HepG2 (cell line): ENCODE measurements around the gene MSMO1. TPM values are rescaled to one million over a fixed set of nuclear protein-coding genes. Genes with fewer than 3 reads are reported as not detected.

ENCODE experiments used
- ATAC-seq: fragments of 200-7000 bp; cut with Tn5 transposase; 3 replicates; pipeline ENCODE4 v1.9.1; 2020; ENCODE audit warnings: mild to moderate bottlenecking, moderate library complexity
- BruUV-seq: library from RNA; stranded (reverse); fragments of 400-500 nt; replicated peaks from 2 replicates; lab custom pipeline; 2021; lab: Mats Ljungman, UMichigan
- CTCF ChIA-PET: fragments of 300-600 bp; formaldehyde crosslinking; extraction: SDS; loops from one replicate; lab custom pipeline; 2021; ENCODE audit warnings: low total read pairs, inconsistent platforms, low intra/inter-chr PET ratio; lab: Yijun Ruan, JAX
- POLR2A ChIA-PET: fragments of 350-600 bp; sonication (Branson Sonifier 250); formaldehyde crosslinking; loops from one replicate; lab custom pipeline; 2020; ENCODE audit warnings: antibody characterized with exemption, inconsistent platforms; lab: Yijun Ruan, JAX
- DNase-seq: peaks from one replicate; pipeline ENCODE4 v3.0.0-alpha.2; 2015; ENCODE audit warnings: low spot score
- FAIRE-seq: peaks from 3 replicates; lab custom pipeline; 2011; peaks lifted over from hg19 to GRCh38; lab: Jason Lieb, UNC
- H2AFZ ChIP-seq: one replicate; pipeline ENCODE4 v1.6.1; 2011; ENCODE audit warnings: low read length, inconsistent platforms
- H3K27ac ChIP-seq: fragments of 300-600 bp; 3 replicates; pipeline ENCODE4 v1.8.0; 2011; ENCODE audit warnings: mixed run types, mild to moderate bottlenecking, mixed read lengths, low read length, inconsistent platforms; ENCODE audit not compliant: insufficient read depth; ENCODE audit errors: extremely low read length
- H3K27me3 ChIP-seq, 2 experiments: fragments of 200-600 bp in 1 of 2; 2 replicates in 1 of 2; 3 replicates in 1 of 2; pipeline versions ENCODE4 v1.6.0 to v1.8.0; 2011; ENCODE audit warnings: low read length in 2 of 2, mild to moderate bottlenecking in 2 of 2, moderate library complexity in 2 of 2, inconsistent platforms in 1 of 2; ENCODE audit not compliant: insufficient read depth in 2 of 2, control insufficient read depth in 1 of 2
- H3K36me3 ChIP-seq, 2 experiments: fragments of 200-600 bp in 1 of 2; replicated peaks in 1 of 2; 2 replicates in 1 of 2; 3 replicates in 1 of 2; pipeline versions ENCODE4 v1.5.1 to v1.8.0; 2011; ENCODE audit warnings: low read length in 2 of 2, inconsistent platforms in 1 of 2; ENCODE audit not compliant: insufficient read depth in 2 of 2, control insufficient read depth in 1 of 2
- H3K4me1 ChIP-seq: 2 replicates; pipeline ENCODE4 v1.5.1; 2012; ENCODE audit warnings: low read length, inconsistent platforms; ENCODE audit not compliant: insufficient read depth
- H3K4me2 ChIP-seq: 2 replicates; pipeline ENCODE4 v1.6.0; 2011; ENCODE audit warnings: low read depth, low read length, inconsistent platforms
- H3K4me3 ChIP-seq, 3 experiments: fragments of 200-600 bp in 1 of 3; sonication (generic), shearing (Covaris generic) in 1 of 3; replicated peaks in 1 of 3; 2 replicates each; pipeline ENCODE4 v1.5.1; 2011 to 2016; ENCODE audit warnings: low read length in 3 of 3, inconsistent platforms in 2 of 3, low read depth in 2 of 3, mild to moderate bottlenecking in 2 of 3, control low read depth in 1 of 3, mixed read lengths in 1 of 3; ENCODE audit not compliant: insufficient read depth in 1 of 3
- H3K79me2 ChIP-seq: one replicate; pipeline ENCODE4 v1.6.1; 2011; ENCODE audit warnings: low read length, inconsistent platforms; ENCODE audit not compliant: insufficient read depth
- H3K9ac ChIP-seq: 2 replicates; pipeline ENCODE4 v1.6.0; 2011; ENCODE audit warnings: mild to moderate bottlenecking, low read depth, low read length, inconsistent platforms; ENCODE audit not compliant: insufficient read depth
- H3K9me3 ChIP-seq: 2 replicates; pipeline ENCODE4 v1.5.1; 2012; ENCODE audit warnings: mild to moderate bottlenecking, low read length
- H4K20me1 ChIP-seq: 2 replicates; pipeline ENCODE4 v1.6.0; 2011; ENCODE audit warnings: inconsistent platforms, mild to moderate bottlenecking, low read length, moderate library complexity; ENCODE audit not compliant: insufficient read depth
- AGO1 ChIP-seq: fragments of 200-400 bp; formaldehyde crosslinking; IDR thresholded peaks from 2 replicates; pipeline ENCODE4 v1.6.1; 2017; ENCODE audit warnings: mild to moderate bottlenecking, low read depth, low read length, moderate library complexity; ENCODE audit not compliant: poor library complexity, severe bottlenecking
- CAMTA2 ChIP-seq: sonication (generic); formaldehyde crosslinking; IDR thresholded peaks from 2 replicates; pipeline ENCODE4 v1.4.0; 2020; ENCODE audit warnings: mild to moderate bottlenecking, missing genetic modification reagents, borderline replicate concordance
- EED ChIP-seq: sonication (generic); formaldehyde crosslinking; IDR thresholded peaks from 2 replicates; pipeline ENCODE4 v1.5.0; 2020; ENCODE audit warnings: mild to moderate bottlenecking, missing genetic modification reagents
- HDAC2 ChIP-seq: sonication (generic); formaldehyde crosslinking; IDR thresholded peaks from 2 replicates; pipeline ENCODE4 v1.4.0; 2020; ENCODE audit warnings: missing genetic modification reagents
- HES4 ChIP-seq: sonication (generic); formaldehyde crosslinking; IDR thresholded peaks from 2 replicates; pipeline ENCODE4 v1.9.0; 2021; ENCODE audit warnings: mild to moderate bottlenecking, missing genetic modification reagents, borderline replicate concordance
- PCBP1 ChIP-seq: fragments of 200-400 bp; formaldehyde crosslinking; IDR thresholded peaks from 2 replicates; pipeline ENCODE4 v1.6.1; 2017; ENCODE audit warnings: mild to moderate bottlenecking, low read depth, low read length, borderline replicate concordance
- SIX1 ChIP-seq: sonication (generic); formaldehyde crosslinking; IDR thresholded peaks from 2 replicates; pipeline ENCODE4 v1.4.0; 2020; ENCODE audit warnings: missing genetic modification reagents, borderline replicate concordance
- TBP ChIP-seq: sonication (generic); formaldehyde crosslinking; IDR thresholded peaks from 2 replicates; pipeline ENCODE4 v1.5.0; 2020; ENCODE audit warnings: missing genetic modification reagents
- TEAD2 ChIP-seq: sonication (generic); formaldehyde crosslinking; IDR thresholded peaks from 2 replicates; pipeline ENCODE4 v1.9.0; 2021; ENCODE audit warnings: missing genetic modification reagents
- TERF1 ChIP-seq: sonication (generic); formaldehyde crosslinking; IDR thresholded peaks from 2 replicates; pipeline ENCODE4 v1.8.0; 2022; ENCODE audit warnings: mild to moderate bottlenecking, missing genetic modification reagents, moderate library complexity
- WIZ ChIP-seq: sonication (generic); formaldehyde crosslinking; IDR thresholded peaks from 2 replicates; pipeline ENCODE4 v1.5.1; 2020; ENCODE audit warnings: mild to moderate bottlenecking, missing genetic modification reagents
- ZFAT ChIP-seq: sonication (generic); formaldehyde crosslinking; conservative IDR thresholded peaks from 2 replicates; pipeline ENCODE4 v1.8.1; 2023; ENCODE audit warnings: missing genetic modification reagents, inconsistent platforms
- ZFP37 ChIP-seq: sonication (generic); formaldehyde crosslinking; IDR thresholded peaks from 2 replicates; pipeline ENCODE4 v1.4.0; 2020; ENCODE audit warnings: missing genetic modification reagents, borderline replicate concordance
- ZNF703 ChIP-seq: sonication (generic); formaldehyde crosslinking; IDR thresholded peaks from 2 replicates; pipeline ENCODE4 v1.5.1; 2020; ENCODE audit warnings: missing genetic modification reagents, mild to moderate bottlenecking, moderate library complexity, borderline replicate concordance
- ZNF883 ChIP-seq: sonication (generic); formaldehyde crosslinking; IDR thresholded peaks from 2 replicates; pipeline ENCODE4 v1.5.1; 2020; ENCODE audit warnings: mild to moderate bottlenecking, missing genetic modification reagents; ENCODE audit errors: not compliant biosample characterization
- WGBS: methylation state at CpG from one replicate; pipeline ENCODE4 v1.1.6; 2017; ENCODE audit warnings: low lambda C conversion rate; 5-methylcytosine and 5-hydroxymethylcytosine counted together
- in situ Hi-C: cut with HindIII; loops from 2 replicates; pipeline ENCODE4 v1.10.0; 2017; ENCODE audit warnings: low pct_unique_long_range_greater_than_20kb; ENCODE audit not compliant: extremely low pct_ligation_motif_present
- intact Hi-C: fragments of 100-400 bp; cut with micrococcal nuclease; formaldehyde crosslinking; loops from one replicate; pipeline ENCODE4 v1.10.0; 2022; ENCODE audit not compliant: unreplicated experiment
- polyA plus RNA-seq, 8 experiments: library from polyadenylated mRNA; depleted of rRNA in 3 of 8; stranded (reverse) in 7 of 8; unstranded in 1 of 8; fragments of >200 nt; fragmentation: Illumina TruSeq in 4 of 8; extraction: Trizol in 4 of 8; gene quantifications; 2 replicates each; pipeline versions ENCODE4 v1.2.1 to v1.2.3, GENCODE V29; 2011 to 2016; ENCODE audit warnings: low read depth in 4 of 8, missing spikeins in 1 of 8, mixed read lengths in 1 of 8; ENCODE audit not compliant: insufficient read depth in 1 of 8
- total RNA-seq, 5 experiments: library from RNA; depleted of rRNA; stranded (reverse); fragments of >200 nt; fragmentation: Illumina TruSeq; extraction: Trizol; gene quantifications; 2 replicates each; pipeline ENCODE4 v1.2.3, GENCODE V29; 2016; ENCODE audit warnings: low read depth in 1 of 5

Gene MSMO1
- total and polyA plus RNA-seq, 2 of the 13 experiments (the other 11 are each of a cell fraction or from before 2014, with no cell fraction given): 98.1 to 216 TPM

GRCh38 chr4:165299399-165300060 lies 27.9 kb upstream of the MSMO1 start:
- Histone ChIP-seq H2AFZ (no peak overlapping the region), H3K9ac (no peak overlapping the region), H3K36me3 (peaks cover 4 to 9% of the 10 kb centered on the region in 2 experiments), H3K9me3 (no peaks in the 10 kb centered on the region), H3K27me3 (no peaks in the 10 kb centered on the region), H3K4me2 (no peak overlapping the region), H3K4me1 (peaks cover 6% of the 10 kb centered on the region; the same call in 1 of the 2 replicates), H4K20me1 (no peaks in the 10 kb centered on the region), H3K4me3 (no peak overlapping the region), H3K27ac (no peak overlapping the region), H3K79me2 (no peaks in the 10 kb centered on the region)
- POLR2A ChIA-PET: no interaction called here
- no peak for FAIRE-seq
- BruUV-seq: no TSS peak
- WGBS: 92% methylated on average over 5 of the region's 5 CpGs
- TF ChIP-seq TBP (CRISPR knock-in tag) (no peak), ZFP37 (CRISPR knock-in tag) (no peak), EED (CRISPR knock-in tag) (no peak), ZNF883 (no peak), CAMTA2 (CRISPR knock-in tag) (no peak), TEAD2 (no peak), HDAC2 (no peak), HES4 (CRISPR knock-in tag) (no peak), PCBP1 (no peak), AGO1 (no peak), ZNF703 (CRISPR knock-in tag) (no peak), WIZ (CRISPR knock-in tag) (no peak), SIX1 (CRISPR knock-in tag) (no peak), ZFAT (CRISPR knock-in tag) (no peak), TERF1 (no peak)
- intact Hi-C loops (no loop called here), in situ Hi-C loops (no loop called here)
- DNase-seq: no peak
- CTCF ChIA-PET: no interaction called here
- ATAC-seq: no peak
